ENCODE results near the gene KIAA2012. TPM values are rescaled to one million over a fixed set of nuclear protein-coding genes. Genes with fewer than 3 reads are reported as not detected.

Gene KIAA2012
- polyA plus RNA-seq, 3 donors = not detected

DNA sequence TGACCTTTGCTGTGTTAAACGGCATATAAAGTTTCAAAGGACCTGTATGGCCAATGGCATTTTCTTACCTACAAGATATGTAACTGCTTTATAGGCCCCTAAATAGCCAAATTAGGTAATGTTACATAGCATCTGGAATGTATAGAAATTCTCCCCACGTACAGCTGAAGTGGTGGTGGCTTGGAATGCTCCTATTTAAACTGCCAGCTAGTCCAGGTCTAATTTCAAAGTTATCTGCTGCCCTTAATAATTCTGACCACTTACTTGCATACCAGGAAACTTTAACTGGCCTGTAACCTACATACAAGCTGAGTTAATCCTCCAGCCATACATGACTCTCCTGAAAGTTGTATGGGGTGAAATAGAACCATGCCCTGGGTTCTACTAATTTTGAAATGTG is 1.3 kb downstream of the KIAA2012 start:
- no peaks in the 10 kb centered on the region for H3K4me1 Mint-ChIP-seq
- H3K27me3 Mint-ChIP-seq (ENCODE audit: low read depth in 3 of 3) = peaks cover 2 to 3% (median 2%) of the 10 kb centered on the region in 3 donors
- no peak overlapping the region for H3K4me2 ChIP-seq (replicated peaks; ENCODE audit: extremely low read depth, low read length, poor library complexity, severe bottlenecking)
- H4K20me1 ChIP-seq (ENCODE audit: insufficient read depth, low read length) = no peaks in the 10 kb centered on the region
- H3K27me3 ChIP-seq (ENCODE audit: control insufficient read depth in 2 of 2, insufficient read depth in 2 of 2, low read length in 2 of 2) = no peaks in the 10 kb centered on the region
- intact Hi-C loops (cut with micrococcal nuclease) = no loop called here
- no peaks in the 10 kb centered on the region for H3K36me3 ChIP-seq (replicated peaks in 1 of 2; ENCODE audit: control insufficient read depth in 1 of 2, insufficient read depth in 2 of 2, low read length in 2 of 2)
- no peaks in the 10 kb centered on the region for H3K79me2 ChIP-seq (ENCODE audit: insufficient read depth, low read length)
- no peak overlapping the region for H3K4me3 ChIP-seq (replicated peaks in 1 of 3; ENCODE audit: low read depth in 2 of 3, low read length in 3 of 3)
- H3K9me3 Mint-ChIP-seq = no peaks in the 10 kb centered on the region
- no peak overlapping the region for H3K9ac ChIP-seq (ENCODE audit: insufficient read depth, low read length, poor library complexity, severe bottlenecking)
- no peaks in the 10 kb centered on the region for H3K36me3 Mint-ChIP-seq
- H3K4me3 Mint-ChIP-seq = no peak overlapping the region
- H2AFZ ChIP-seq (ENCODE audit: insufficient read depth, low read depth, low read length, poor library complexity, severe bottlenecking) = no peak overlapping the region
- H3K27ac Mint-ChIP-seq = no peak overlapping the region
- 100% methylated on average over 1 of the region's 2 CpGs for WGBS (ENCODE audit: insufficient coverage)
- no peak overlapping the region for H3K27ac ChIP-seq (ENCODE audit: low read depth in 1 of 2, low read length in 2 of 2)
- no peak for DNase-seq
- TF ChIP-seq, protein P1, sequence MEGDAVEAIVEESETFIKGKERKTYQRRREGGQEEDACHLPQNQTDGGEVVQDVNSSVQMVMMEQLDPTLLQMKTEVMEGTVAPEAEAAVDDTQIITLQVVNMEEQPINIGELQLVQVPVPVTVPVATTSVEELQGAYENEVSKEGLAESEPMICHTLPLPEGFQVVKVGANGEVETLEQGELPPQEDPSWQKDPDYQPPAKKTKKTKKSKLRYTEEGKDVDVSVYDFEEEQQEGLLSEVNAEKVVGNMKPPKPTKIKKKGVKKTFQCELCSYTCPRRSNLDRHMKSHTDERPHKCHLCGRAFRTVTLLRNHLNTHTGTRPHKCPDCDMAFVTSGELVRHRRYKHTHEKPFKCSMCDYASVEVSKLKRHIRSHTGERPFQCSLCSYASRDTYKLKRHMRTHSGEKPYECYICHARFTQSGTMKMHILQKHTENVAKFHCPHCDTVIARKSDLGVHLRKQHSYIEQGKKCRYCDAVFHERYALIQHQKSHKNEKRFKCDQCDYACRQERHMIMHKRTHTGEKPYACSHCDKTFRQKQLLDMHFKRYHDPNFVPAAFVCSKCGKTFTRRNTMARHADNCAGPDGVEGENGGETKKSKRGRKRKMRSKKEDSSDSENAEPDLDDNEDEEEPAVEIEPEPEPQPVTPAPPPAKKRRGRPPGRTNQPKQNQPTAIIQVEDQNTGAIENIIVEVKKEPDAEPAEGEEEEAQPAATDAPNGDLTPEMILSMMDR (IDR thresholded peaks at IDR 0.05) = no peak
- H3K9me3 ChIP-seq (replicated peaks in 1 of 2; ENCODE audit: control insufficient read depth in 1 of 2, insufficient read depth in 1 of 2, low read length in 2 of 2) = no peaks in the 10 kb centered on the region
- no peaks in the 10 kb centered on the region for H3K4me1 ChIP-seq (ENCODE audit: control insufficient read depth in 1 of 2, insufficient read depth in 2 of 2, low read length in 2 of 2)

DNA sequence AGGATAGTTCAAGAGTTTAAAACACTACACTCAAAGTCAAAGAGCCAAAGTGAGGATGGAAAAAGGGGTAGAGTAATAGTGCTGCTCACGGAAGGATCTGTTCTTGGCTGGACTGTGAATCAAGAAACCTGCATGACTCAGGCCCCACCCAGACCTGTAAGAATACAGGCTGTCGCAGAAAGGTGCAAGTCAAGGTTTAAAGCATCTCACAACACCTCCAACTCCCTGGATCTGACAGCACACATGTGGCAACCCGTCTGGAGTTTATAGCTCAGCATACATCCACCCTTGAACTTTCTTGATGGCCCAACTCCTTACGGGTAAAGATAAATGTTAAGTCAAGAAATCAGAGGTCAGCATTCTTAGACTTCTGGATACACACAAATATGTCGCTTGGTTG is 6.3 kb downstream of the KIAA2012 start:
- Histone ChIP-seq H2AFZ (ENCODE audit: insufficient read depth, low read depth, low read length, poor library complexity, severe bottlenecking) (no peak overlapping the region), H3K9me3 (replicated peaks in 1 of 2; ENCODE audit: control insufficient read depth in 1 of 2, insufficient read depth in 1 of 2, low read length in 2 of 2) (no peaks in the 10 kb centered on the region), H3K4me2 (replicated peaks; ENCODE audit: extremely low read depth, low read length, poor library complexity, severe bottlenecking) (no peak overlapping the region), H4K20me1 (ENCODE audit: insufficient read depth, low read length) (no peaks in the 10 kb centered on the region), H3K36me3 (replicated peaks in 1 of 2; ENCODE audit: control insufficient read depth in 1 of 2, insufficient read depth in 2 of 2, low read length in 2 of 2) (no peaks in the 10 kb centered on the region), H3K4me1 (ENCODE audit: control insufficient read depth in 1 of 2, insufficient read depth in 2 of 2, low read length in 2 of 2) (no peaks in the 10 kb centered on the region), H3K79me2 (ENCODE audit: insufficient read depth, low read length) (no peaks in the 10 kb centered on the region), H3K27ac (ENCODE audit: low read depth in 1 of 2, low read length in 2 of 2) (no peak overlapping the region), H3K27me3 (ENCODE audit: control insufficient read depth in 2 of 2, insufficient read depth in 2 of 2, low read length in 2 of 2) (no peaks in the 10 kb centered on the region), H3K9ac (ENCODE audit: insufficient read depth, low read length, poor library complexity, severe bottlenecking) (no peak overlapping the region), H3K4me3 (replicated peaks in 1 of 3; ENCODE audit: low read depth in 2 of 3, low read length in 3 of 3) (no peak overlapping the region)
- TF ChIP-seq, protein P1 (IDR thresholded peaks at IDR 0.05) = no peak
- Mint-ChIP-seq H3K4me3 (no peak overlapping the region), H3K36me3 (no peaks in the 10 kb centered on the region), H3K9me3 (peaks cover 0 to 12% (median 6%) of the 10 kb centered on the region in 7 donors), H3K27me3 (ENCODE audit: low read depth in 3 of 3) (peaks cover 0 to 4% (median 0%) of the 10 kb centered on the region in 3 donors), H3K27ac (no peak overlapping the region), H3K4me1 (no peaks in the 10 kb centered on the region)
- no peak for DNase-seq
- 100% methylated on average over 1 of the region's 5 CpGs for WGBS (ENCODE audit: insufficient coverage)
- intact Hi-C loops (cut with micrococcal nuclease) = no loop called here

All from CD14-positive monocyte (primary cell).